H1 (cell line): ENCODE data around the gene THRB. TPM values are rescaled to one million over a fixed set of nuclear protein-coding genes. Genes with fewer than 3 reads are reported as not detected.

Experiments used
- CTCF ChIA-PET: fragments of 300-600 bp; sonication (Branson Sonifier 250); formaldehyde crosslinking; loops from one replicate; lab custom pipeline; 2021; ENCODE audit not compliant: partially characterized antibody; lab: Charles Lee
- POLR2A ChIA-PET: fragments of 300-600 bp; sonication (Branson Sonifier 250); formaldehyde crosslinking; loops from one replicate; lab custom pipeline; 2021; ENCODE audit warnings: inconsistent platforms; ENCODE audit not compliant: partially characterized antibody; lab: Charles Lee
- DNase-seq, 2 experiments: peaks; one replicate each; pipeline versions ENCODE4 v3.0.0 to v3.0.0-alpha.2; 2010 to 2022; ENCODE audit warnings: low spot score in 2 of 2, low read depth in 1 of 2, mixed read lengths in 1 of 2
- FAIRE-seq: peaks from 2 replicates; lab custom pipeline; 2011; peaks lifted over from hg19 to GRCh38; lab: Jason Lieb, UNC
- H2AFZ ChIP-seq: 2 replicates; pipeline ENCODE4 v1.8.1; 2012; ENCODE audit warnings: low read length, inconsistent platforms
- H2AK5ac ChIP-seq: 2 replicates; pipeline ENCODE4 v1.6.1; 2013; ENCODE audit warnings: low read depth, low read length
- H2BK120ac ChIP-seq: replicated peaks from 2 replicates; pipeline ENCODE3; 2013; ENCODE audit warnings: low read depth, low read length, inconsistent platforms
- H2BK12ac ChIP-seq: 2 replicates; pipeline ENCODE4 v1.6.1; 2013; ENCODE audit warnings: low read depth, low read length
- H2BK15ac ChIP-seq: 2 replicates; pipeline ENCODE4 v1.6.1; 2013; ENCODE audit warnings: low read length
- H2BK20ac ChIP-seq: 2 replicates; pipeline ENCODE4 v1.6.1; 2013; ENCODE audit warnings: low read length
- H2BK5ac ChIP-seq: 2 replicates; pipeline ENCODE4 v1.6.1; 2013; ENCODE audit warnings: low read depth, low read length
- H3K14ac ChIP-seq: 2 replicates; pipeline ENCODE4 v1.6.1; 2013; ENCODE audit warnings: inconsistent platforms; ENCODE audit not compliant: insufficient read length
- H3K18ac ChIP-seq: 2 replicates; pipeline ENCODE4 v1.6.1; 2013; ENCODE audit warnings: low read length; ENCODE audit errors: extremely low read depth
- H3K23ac ChIP-seq: 2 replicates; pipeline ENCODE4 v1.6.1; 2013; ENCODE audit warnings: inconsistent platforms; ENCODE audit not compliant: insufficient read length
- H3K23me2 ChIP-seq: 2 replicates; pipeline ENCODE4 v1.6.1; 2013; ENCODE audit warnings: low read depth, low read length
- H3K27ac ChIP-seq: 2 replicates; pipeline ENCODE4 v1.6.1; 2011; ENCODE audit warnings: low read depth, low read length, inconsistent platforms
- H3K27me3 ChIP-seq, 4 experiments: replicated peaks in 1 of 4; 1 replicate in 1 of 4; 2 replicates in 3 of 4; pipeline versions ENCODE4 v1.6.1 to v1.8.1; 2011 to 2013; ENCODE audit warnings: low read length in 3 of 4, mild to moderate bottlenecking in 3 of 4, inconsistent platforms in 2 of 4, mixed read lengths in 2 of 4, moderate library complexity in 1 of 4; ENCODE audit not compliant: control insufficient read depth in 3 of 4, insufficient read depth in 3 of 4; ENCODE audit errors: extremely low read depth in 1 of 4
- H3K36me3 ChIP-seq, 4 experiments: 2 replicates each; pipeline versions ENCODE4 v1.6.1 to v1.8.1; 2011 to 2013; ENCODE audit warnings: mild to moderate bottlenecking in 4 of 4, low read length in 3 of 4, moderate library complexity in 2 of 4, control low read depth in 1 of 4, inconsistent platforms in 1 of 4; ENCODE audit not compliant: insufficient read depth in 4 of 4, control insufficient read depth in 2 of 4
- H3K4ac ChIP-seq: replicated peaks from 2 replicates; pipeline ENCODE3; 2013; ENCODE audit warnings: low read length, low read depth, mixed read lengths, inconsistent platforms; ENCODE audit not compliant: insufficient read length
- H3K4me1 ChIP-seq, 4 experiments: replicated peaks in 1 of 4; 1 replicate in 1 of 4; 2 replicates in 3 of 4; pipeline versions ENCODE4 v1.6.1 to v1.8.1; 2011 to 2013; ENCODE audit warnings: low read length in 3 of 4, inconsistent platforms in 2 of 4, mixed read lengths in 1 of 4; ENCODE audit not compliant: insufficient read depth in 4 of 4, control insufficient read depth in 3 of 4
- H3K4me2 ChIP-seq, 2 experiments: 2 replicates each; pipeline versions ENCODE4 v1.6.1 to v1.8.1; 2011 to 2013; ENCODE audit warnings: low read depth in 2 of 2, low read length in 2 of 2, control low read depth in 1 of 2, inconsistent platforms in 1 of 2, mild to moderate bottlenecking in 1 of 2; ENCODE audit not compliant: insufficient read depth in 1 of 2
- H3K4me3 ChIP-seq, 4 experiments: fragments of 200-600, 300-600 bp in 1 of 4; sonication (generic), shearing (Covaris generic), sonication (Bioruptor Twin) in 1 of 4; 2 replicates each; pipeline versions ENCODE4 v1.5.1 to v1.8.1; 2011 to 2016; ENCODE audit warnings: low read length in 4 of 4, low read depth in 3 of 4, control low read depth in 2 of 4, inconsistent platforms in 2 of 4, mild to moderate bottlenecking in 2 of 4, mixed read lengths in 1 of 4, moderate library complexity in 1 of 4; ENCODE audit not compliant: insufficient read depth in 2 of 4; ENCODE audit errors: extremely low read depth in 1 of 4
- H3K56ac ChIP-seq: replicated peaks from 2 replicates; pipeline ENCODE3; 2013; ENCODE audit warnings: low read depth, mild to moderate bottlenecking, mixed read lengths, low read length, inconsistent platforms; ENCODE audit not compliant: insufficient read length
- H3K79me1 ChIP-seq: 2 replicates; pipeline ENCODE4 v1.6.1; 2013; ENCODE audit warnings: low read depth, low read length, control low read depth
- H3K79me2 ChIP-seq, 2 experiments: 2 replicates each; pipeline versions ENCODE4 v1.6.1 to v1.8.1; 2012 to 2013; ENCODE audit warnings: low read length in 2 of 2, mild to moderate bottlenecking in 2 of 2, inconsistent platforms in 1 of 2; ENCODE audit not compliant: insufficient read depth in 2 of 2, control insufficient read depth in 1 of 2
- H3K9ac ChIP-seq, 4 experiments: replicated peaks in 1 of 4; 1 replicate in 1 of 4; 2 replicates in 3 of 4; pipeline versions ENCODE4 v1.6.1 to v1.8.1; 2011 to 2013; ENCODE audit warnings: low read depth in 3 of 4, low read length in 3 of 4, control low read depth in 2 of 4, mild to moderate bottlenecking in 2 of 4, moderate library complexity in 2 of 4, inconsistent platforms in 1 of 4; ENCODE audit errors: extremely low read depth in 1 of 4
- H3K9me3 ChIP-seq, 2 experiments: 2 replicates each; pipeline versions ENCODE4 v1.6.1 to v1.8.1; 2012 to 2013; ENCODE audit warnings: mild to moderate bottlenecking in 2 of 2, moderate library complexity in 2 of 2, control low read depth in 1 of 2, inconsistent platforms in 1 of 2, low read depth in 1 of 2, low read length in 1 of 2, mixed read lengths in 1 of 2; ENCODE audit not compliant: insufficient read depth in 2 of 2
- H4K20me1 ChIP-seq, 2 experiments: replicated peaks in 1 of 2; 2 replicates each; pipeline versions ENCODE3 to v1.8.1; 2011 to 2013; ENCODE audit warnings: inconsistent platforms in 2 of 2, low read length in 2 of 2, mild to moderate bottlenecking in 1 of 2; ENCODE audit not compliant: insufficient read depth in 2 of 2, control insufficient read depth in 1 of 2
- H4K5ac ChIP-seq: 2 replicates; pipeline ENCODE4 v1.6.1; 2013; ENCODE audit warnings: low read length, low read depth, mixed read lengths, inconsistent platforms; ENCODE audit not compliant: insufficient read length
- H4K8ac ChIP-seq: 2 replicates; pipeline ENCODE4 v1.8.0; 2013; ENCODE audit warnings: mild to moderate bottlenecking, moderate library complexity, low read length, inconsistent platforms; ENCODE audit not compliant: insufficient read depth; ENCODE audit errors: extremely low read depth
- H4K91ac ChIP-seq: replicated peaks from 2 replicates; pipeline ENCODE3; 2013; ENCODE audit warnings: low read length, mixed read lengths, inconsistent platforms; ENCODE audit not compliant: insufficient read length
- ATF3 ChIP-seq: IDR thresholded peaks from 2 replicates; pipeline ENCODE4 v1.6.1; 2011; ENCODE audit warnings: low read depth, mild to moderate bottlenecking, low read length; ENCODE audit not compliant: insufficient read depth
- BRCA1 ChIP-seq: IDR thresholded peaks from 2 replicates; pipeline ENCODE4 v1.6.1; 2012; ENCODE audit warnings: low read depth, low read length, improper control_type of control experiment
- CEBPB ChIP-seq: IDR thresholded peaks from 2 replicates; pipeline ENCODE4 v1.6.1; 2012; ENCODE audit warnings: low read depth, low read length
- GABPA ChIP-seq: IDR thresholded peaks from 2 replicates; pipeline ENCODE4 v1.6.1; 2011; ENCODE audit warnings: mild to moderate bottlenecking, low read length, moderate library complexity, borderline replicate concordance; ENCODE audit not compliant: insufficient read depth
- KDM1A ChIP-seq: fragments of 200-600, 300-600 bp; sonication (generic); IDR thresholded peaks from 2 replicates; pipeline ENCODE4 v1.7.1; 2016; ENCODE audit warnings: mild to moderate bottlenecking, low read length, borderline replicate concordance
- POLR2AphosphoS5 ChIP-seq: IDR thresholded peaks from 2 replicates; pipeline ENCODE4 v1.6.1; 2011; ENCODE audit warnings: low read depth, low read length
- RAD21 ChIP-seq, 2 experiments: IDR thresholded peaks in 1 of 2; conservative IDR thresholded peaks in 1 of 2; 2 replicates each; pipeline ENCODE4 v1.6.1; 2011; ENCODE audit warnings: low read depth in 2 of 2, low read length in 2 of 2, improper control_type of control experiment in 1 of 2, inconsistent platforms in 1 of 2, mild to moderate bottlenecking in 1 of 2, moderate library complexity in 1 of 2
- SP1 ChIP-seq: IDR thresholded peaks from 2 replicates; pipeline ENCODE4 v1.6.1; 2011; ENCODE audit warnings: low read depth, low read length
- SUZ12 ChIP-seq: fragments of 200-600 bp; sonication (generic); IDR thresholded peaks from 2 replicates; pipeline ENCODE4 v1.6.1; 2012; ENCODE audit warnings: mild to moderate bottlenecking, inconsistent platforms, low read length, moderate library complexity, mixed read lengths
- TAF1 ChIP-seq: IDR thresholded peaks from 2 replicates; pipeline ENCODE4 v1.6.1; 2011; ENCODE audit warnings: mild to moderate bottlenecking, low read depth, low read length
- TCF12 ChIP-seq: IDR thresholded peaks from 2 replicates; pipeline ENCODE4 v1.6.1; 2011; ENCODE audit warnings: low read depth, mild to moderate bottlenecking, low read length
- WGBS, 2 experiments: shearing (Covaris generic) in 1 of 2; methylation state at CpG; one replicate each; pipeline versions ENCODE4 v1.1.6 to v1.1.7; 2013 to 2015; ENCODE audit warnings: low lambda C conversion rate in 2 of 2, mixed read lengths in 2 of 2, inconsistent platforms in 1 of 2, low coverage in 1 of 2, missing lambda C conversion rate in 1 of 2; ENCODE audit not compliant: insufficient replicate concordance in 2 of 2, insufficient coverage in 1 of 2, insufficient read length in 1 of 2; ENCODE audit errors: extremely low coverage in 1 of 2, missing lambda C conversion rate in 1 of 2; 5-methylcytosine and 5-hydroxymethylcytosine counted together
- polyA plus RNA-seq, 7 experiments: library from polyadenylated mRNA; depleted of rRNA in 3 of 7; stranded (reverse) in 5 of 7; unstranded in 2 of 7; fragments of >200 nt in 5 of 7; fragments of 200-250 nt in 2 of 7; gene quantifications; 1 replicate in 5 of 7; 2 replicates in 1 of 7; 4 replicates in 1 of 7; pipeline versions ENCODE4 v1.2.1 to v1.2.3, GENCODE V29; 2011 to 2013; ENCODE audit warnings: missing spikeins in 2 of 7, mixed read lengths in 2 of 7
- total RNA-seq: library from RNA; stranded (reverse); fragmentation: NEBNext Ultra II Directional; extraction: Animal tissue kit (Norgen Biotek cat#: 25700); gene quantifications from 2 replicates; pipeline ENCODE4 v1.2.1, GENCODE V29; 2021

The THRB gene
- total and polyA plus RNA-seq, 2 of the 8 experiments (the other 6 are each of a cell fraction or from before 2014, with no cell fraction given), result 0.98 to 3.9 TPM

- Histone ChIP-seq H2BK120ac (no peak overlapping the region), H3K4me3 (no peak overlapping the region), H3K23me2 (no peaks in the 10 kb centered on the region), H4K8ac (no peak overlapping the region), H3K18ac (no peak overlapping the region), H3K14ac (no peak overlapping the region), H3K36me3 (no peaks in the 10 kb centered on the region), H4K5ac (no peak overlapping the region), H4K20me1 (no peaks in the 10 kb centered on the region), H3K56ac (no peak overlapping the region), H2BK5ac (no peak overlapping the region), H3K4ac (no peak overlapping the region), H3K9me3 (no peaks in the 10 kb centered on the region), H3K27me3 (no peaks in the 10 kb centered on the region), H3K4me1 (peaks cover 0 to 3% (median 0%) of the 10 kb centered on the region in 4 experiments; a peak in 1 of 7 replicates), H2AK5ac (no peak overlapping the region), H3K9ac (no peak overlapping the region), H2BK20ac (no peak overlapping the region), H4K91ac (no peak overlapping the region), H3K79me1 (no peaks in the 10 kb centered on the region), H3K27ac (no peak overlapping the region), H2AFZ (no peak overlapping the region), H2BK12ac (no peak overlapping the region), H2BK15ac (no peak overlapping the region), H3K79me2 (no peaks in the 10 kb centered on the region), H3K4me2 (no peak overlapping the region), H3K23ac (no peak overlapping the region)
- TF ChIP-seq POLR2AphosphoS5, result no peak
- TF ChIP-seq TAF1, result no peak
- no peak for TF ChIP-seq TCF12
- TF ChIP-seq RAD21 (IDR thresholded peaks at IDR 0.05 in 1 of 2, conservative IDR thresholded peaks at IDR 0.05 in 1 of 2; ENCODE audit: low read depth in 2 of 2, low read length in 2 of 2), result no peak
- no peak for TF ChIP-seq CEBPB
- TF ChIP-seq GABPA, result no peak
- no peak for TF ChIP-seq SP1
- no peak for TF ChIP-seq KDM1A
- TF ChIP-seq BRCA1, result no peak
- no peak for TF ChIP-seq ATF3
- no peak for TF ChIP-seq SUZ12
- FAIRE-seq (no peak), DNase-seq (no peak)
- 91% methylated on average over 3 of the region's 3 CpGs; no CpG with 5 or more reads in 1 of the 2 experiments for WGBS, 2 experiments
- ChIA-PET CTCF (interaction anchor here (1.3 to 8.6 kb wide), 6 partner anchors 9 to 237 kb away, joined by 4 to 58 read pairs (median 16); no protein-coding TSS in a partner anchor), POLR2A (no interaction called here)
Measured at GRCh38 chr3:24235121-24235520, 259.5 kb downstream of the THRB start.
